G401.6 (cell line): ENCODE results near the gene MAP1LC3C.
"Not testable (repeated sequence)": the region's sequence is repeated elsewhere in the genome, so short reads cannot be mapped to it uniquely, and the experiment has no call there.

ENCODE experiments used
- FAIRE-seq: peaks from 2 replicates; lab custom pipeline; 2012; peaks lifted over from hg19 to GRCh38; lab: Jason Lieb, UNC

The MAP1LC3C gene

GRCh38 chr1:241992734-241993133, 6.2 kb downstream of the MAP1LC3C start:
- FAIRE-seq, result no peak

- FAIRE-seq, result no peak
Measured at GRCh38 chr1:241990040-241990439, 8.9 kb downstream of the MAP1LC3C start.

GRCh38 chr1:241988389-241988930, 10.4 kb downstream of the MAP1LC3C start:
- FAIRE-seq, result not testable (repeated sequence)

GRCh38 chr1:241985787-241986186, 13.1 kb downstream of the MAP1LC3C start:
- FAIRE-seq, result no peak

DNA sequence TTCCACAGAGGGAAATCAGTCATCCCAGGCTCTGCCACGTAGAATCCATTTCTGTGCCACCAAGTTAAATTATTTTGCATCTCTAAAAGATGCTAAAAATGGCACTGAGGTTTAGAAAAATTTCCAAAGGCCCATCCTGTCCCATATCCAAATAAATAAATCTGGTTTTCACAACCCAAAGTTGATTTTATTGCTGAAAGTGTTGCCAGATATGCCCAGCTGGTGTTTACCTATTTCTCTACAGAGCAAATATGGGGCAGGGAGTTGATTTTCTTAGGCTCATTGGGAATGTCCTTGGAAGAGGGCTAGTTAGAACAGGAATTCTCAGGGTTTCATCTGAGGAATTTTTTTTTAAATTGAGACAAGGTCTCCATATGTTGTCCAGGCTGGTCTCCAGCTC, 19.0 kb downstream of the MAP1LC3C start:
- FAIRE-seq, result no peak

DNA sequence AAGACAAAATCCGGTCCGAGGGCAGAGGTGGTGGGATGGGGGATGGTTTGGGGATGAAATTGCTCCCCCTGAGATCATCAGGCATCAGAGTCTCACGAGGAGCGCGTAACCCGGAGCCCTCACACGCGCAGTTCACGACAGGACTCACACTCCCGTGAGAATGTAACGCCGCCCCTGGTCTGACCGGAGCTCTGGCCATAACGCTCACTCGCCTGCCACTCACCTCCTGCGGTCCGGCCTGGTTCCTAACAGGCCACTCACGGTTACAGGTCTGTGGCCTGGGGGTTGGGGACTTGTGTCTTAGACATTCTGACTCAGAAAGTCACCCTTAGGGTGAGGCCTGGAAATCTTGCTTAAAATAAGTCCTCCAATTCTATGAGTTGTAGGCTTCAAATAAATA, 19.8 kb downstream of the MAP1LC3C start:
- FAIRE-seq, result no peak

DNA sequence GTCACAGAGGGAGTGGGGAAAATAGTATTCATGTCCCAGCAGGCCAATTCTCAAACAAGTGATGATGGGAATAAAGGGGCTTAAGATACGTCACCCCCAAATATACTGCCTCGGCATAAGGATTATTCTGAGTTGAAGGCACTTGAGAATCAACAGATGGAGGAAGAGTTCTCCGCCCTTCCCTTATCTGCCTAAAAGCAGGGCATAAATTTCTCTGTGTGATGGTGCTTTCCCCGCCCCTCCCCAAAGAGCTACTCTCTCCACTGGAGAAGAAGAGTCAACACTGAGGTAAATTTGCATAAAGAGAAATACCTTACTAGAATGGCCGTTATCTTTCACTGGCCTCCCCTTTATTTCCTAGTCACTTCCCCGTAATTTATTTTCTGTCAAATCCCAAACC, 22.7 kb downstream of the MAP1LC3C start:
- FAIRE-seq, result no peak

DNA sequence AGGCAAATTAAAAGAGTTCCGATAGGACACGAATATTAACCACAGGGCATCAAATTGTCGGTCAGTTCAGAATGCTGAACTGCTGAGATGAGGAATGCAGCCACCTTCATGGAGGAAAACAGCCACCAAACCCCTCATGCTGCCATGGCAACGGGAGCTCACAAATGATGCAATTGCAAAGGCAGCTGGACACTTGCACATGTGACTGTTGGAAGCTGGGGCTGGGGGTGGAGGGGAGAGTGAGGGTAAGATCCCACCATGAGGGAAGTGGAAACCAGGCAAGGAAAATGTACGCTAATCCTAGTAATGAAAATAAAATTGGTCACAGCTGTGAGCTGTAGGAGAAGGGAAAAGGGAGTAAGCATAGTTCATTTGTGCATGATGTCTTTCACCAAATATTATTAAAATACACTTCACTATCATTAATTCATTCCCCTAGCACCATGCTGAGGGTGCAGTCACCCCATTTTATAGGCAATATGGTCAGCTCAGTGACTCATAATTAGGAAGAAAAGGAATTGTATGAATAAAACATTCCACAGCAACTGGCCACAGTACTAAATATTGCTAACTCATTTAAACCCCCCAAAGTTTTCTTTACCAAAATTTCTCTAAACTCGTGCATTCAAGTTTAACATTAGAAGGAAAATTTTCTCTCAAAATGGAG, 26.1 kb downstream of the MAP1LC3C start:
- no peak for FAIRE-seq

DNA sequence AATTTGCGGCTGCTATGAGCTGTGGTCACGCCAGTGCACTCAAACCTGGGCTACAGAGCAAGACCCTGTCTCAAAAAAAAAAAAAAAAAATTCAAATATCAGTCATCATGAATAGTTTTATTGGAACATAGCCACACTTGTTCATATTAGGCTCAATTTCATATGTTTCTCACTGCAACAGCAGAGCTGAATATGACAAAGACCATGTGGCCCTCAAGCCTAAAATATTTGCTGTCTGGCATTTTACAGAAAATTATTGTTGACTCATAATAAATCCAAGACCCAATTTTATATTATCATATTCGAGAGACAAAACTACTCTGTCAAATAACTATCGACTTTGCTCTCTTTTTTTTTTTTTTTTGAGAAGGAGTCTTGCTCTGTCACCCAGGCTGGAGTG, 30.3 kb downstream of the MAP1LC3C start:
- no peak for FAIRE-seq

DNA sequence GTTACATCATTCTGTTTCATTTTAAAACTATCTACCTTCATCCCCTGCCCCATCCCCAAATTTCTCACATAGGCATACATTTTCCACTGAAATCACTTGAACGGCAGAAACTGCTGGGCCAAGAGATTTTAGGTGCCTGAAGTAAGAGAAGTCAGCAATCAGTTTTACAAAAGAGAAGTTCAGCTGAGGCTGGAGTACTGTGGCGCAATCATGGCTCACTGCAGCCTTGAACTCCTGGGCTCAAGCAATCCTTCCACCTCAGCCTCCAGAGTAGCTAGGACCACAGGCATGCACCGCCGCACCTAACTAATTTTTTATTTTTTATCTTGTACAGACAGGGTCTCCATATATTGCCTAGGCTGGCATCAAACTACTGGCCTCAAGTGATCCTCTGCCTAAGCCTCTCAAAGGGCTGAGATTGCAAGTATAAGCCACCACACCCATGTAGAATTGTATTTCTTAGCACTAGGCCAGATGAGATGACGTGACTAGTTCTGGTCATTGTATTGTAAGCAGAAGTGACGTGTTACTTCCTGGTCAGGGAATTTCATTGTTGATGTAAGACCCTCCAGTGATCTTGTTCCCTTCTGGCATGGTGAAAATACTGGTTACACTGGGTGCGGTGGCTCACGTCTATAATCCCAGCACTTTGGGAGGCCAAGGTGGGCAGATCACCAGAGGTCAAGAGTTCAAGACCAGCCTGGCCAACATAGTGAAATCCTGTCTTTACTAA, 34.2 kb downstream of the MAP1LC3C start:
- FAIRE-seq, result no peak

DNA sequence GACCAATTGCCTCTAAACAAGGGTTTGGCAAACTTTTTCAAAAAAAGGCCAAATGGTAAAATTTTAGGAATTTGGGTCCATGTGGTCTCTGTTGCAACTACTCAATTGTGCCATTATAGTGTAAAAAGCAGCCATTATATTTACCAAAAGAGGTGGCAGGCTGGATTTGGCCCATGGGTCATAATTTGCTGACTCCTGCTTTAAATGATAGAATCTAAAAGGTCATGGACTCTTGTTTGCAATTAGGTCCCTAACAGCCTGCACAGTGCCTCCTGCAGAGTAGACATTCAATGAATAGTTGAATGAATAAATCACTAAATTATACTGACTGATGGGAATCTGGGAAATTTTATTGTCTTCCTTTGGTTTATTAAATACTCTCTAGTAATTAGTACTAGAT, 35.2 kb downstream of the MAP1LC3C start:
- FAIRE-seq, result no peak

- FAIRE-seq, result no peak
Measured at GRCh38 chr1:241962153-241962552, 36.7 kb downstream of the MAP1LC3C start.

- FAIRE-seq, result no peak
Measured at GRCh38 chr1:241957692-241958494, 41.0 kb downstream of the MAP1LC3C start, which contains the start of gene BECN2. Gene BECN2 (plus strand): TSS chr1:241957767. CDS start chr1:241957767, 0 bp downstream.

DNA sequence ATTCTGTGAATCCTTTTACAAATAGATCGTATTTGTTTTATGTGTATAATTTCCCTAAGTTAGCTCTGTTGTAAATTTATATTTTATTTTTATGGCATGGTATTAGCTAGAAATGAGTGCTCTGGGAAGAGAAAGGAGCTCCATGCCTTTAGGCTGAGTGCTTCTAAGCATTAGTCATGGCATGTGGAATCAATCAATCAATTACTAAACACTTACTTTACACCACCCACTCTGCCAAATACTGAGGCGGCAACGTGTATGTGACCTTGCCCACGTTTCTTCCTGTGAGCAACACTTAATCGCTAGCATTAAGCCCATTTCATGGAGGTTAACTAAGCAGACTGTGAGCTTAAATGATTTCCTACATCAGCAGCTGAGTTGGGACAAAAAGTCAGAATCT, 48.5 kb downstream of the MAP1LC3C start:
- FAIRE-seq, result no peak

GRCh38 chr1:241947354-241947753, 51.5 kb downstream of the MAP1LC3C start:
- no peak for FAIRE-seq
